WTC11 (cell line): ENCODE results near the gene SRSF8. TPM values are rescaled to one million over a fixed set of nuclear protein-coding genes. Genes with fewer than 3 reads are reported as not detected.

Experiments
- ATAC-seq: fragments of 200-7000 bp; cut with Tn5 transposase; 2 replicates; pipeline ENCODE4 v1.10.0; 2021; ENCODE audit warnings: mild to moderate bottlenecking, moderate library complexity
- CTCF ChIA-PET: fragments of 300-600 bp; sonication (Branson Sonifier 250); formaldehyde crosslinking; loops from one replicate; lab custom pipeline; 2021; ENCODE audit warnings: antibody characterized with exemption; lab: Charles Lee
- POLR2A ChIA-PET: fragments of 350-600 bp; sonication (Branson Sonifier 250); formaldehyde crosslinking; loops from one replicate; lab custom pipeline; 2021; ENCODE audit warnings: antibody characterized with exemption; lab: Charles Lee
- DNase-seq: peaks from one replicate; pipeline ENCODE4 v3.0.0; 2021; ENCODE audit warnings: low spot score
- H3K27ac Mint-ChIP-seq: 2 replicates; pipeline ENCODE4 v1.8.0; 2021; ENCODE audit warnings: mixed read lengths
- H3K27me3 Mint-ChIP-seq: 2 replicates; pipeline ENCODE4 v1.8.0; 2021; ENCODE audit warnings: low read depth, mild to moderate bottlenecking, moderate library complexity, mixed read lengths
- H3K36me3 Mint-ChIP-seq: 2 replicates; pipeline ENCODE4 v1.8.0; 2021; ENCODE audit warnings: mixed read lengths
- H3K4me1 Mint-ChIP-seq: 2 replicates; pipeline ENCODE4 v1.8.0; 2022; ENCODE audit warnings: mixed read lengths
- H3K4me3 Mint-ChIP-seq: 2 replicates; pipeline ENCODE4 v1.8.0; 2021; ENCODE audit warnings: mild to moderate bottlenecking, moderate library complexity, mixed read lengths
- H3K9me3 Mint-ChIP-seq: 2 replicates; pipeline ENCODE4 v1.8.0; 2021; ENCODE audit warnings: mixed read lengths
- ATF6 ChIP-seq: sonication (generic); formaldehyde crosslinking; IDR thresholded peaks from 2 replicates; pipeline ENCODE4 v1.8.1; 2023; ENCODE audit warnings: mild to moderate bottlenecking, missing genetic modification reagents
- FOXP1 ChIP-seq: sonication (generic); formaldehyde crosslinking; IDR thresholded peaks from 2 replicates; pipeline ENCODE4 v1.8.0; 2022; ENCODE audit warnings: missing genetic modification reagents, mild to moderate bottlenecking, moderate library complexity, borderline replicate concordance
- GABPB1 ChIP-seq: sonication (generic); formaldehyde crosslinking; IDR thresholded peaks from 2 replicates; pipeline ENCODE4 v1.8.1; 2023; ENCODE audit warnings: mild to moderate bottlenecking, missing genetic modification reagents
- HMGA2 ChIP-seq: fragments of 250-450 bp; sonication (Bioruptor Pico); IDR thresholded peaks from 2 replicates; pipeline ENCODE4 v1.4.0; 2021; ENCODE audit warnings: mild to moderate bottlenecking, moderate library complexity
- JUN ChIP-seq: sonication (generic); formaldehyde crosslinking; IDR thresholded peaks from 2 replicates; pipeline ENCODE4 v1.8.0; 2023; ENCODE audit warnings: mild to moderate bottlenecking, missing genetic modification reagents
- MAX ChIP-seq: sonication (generic); formaldehyde crosslinking; IDR thresholded peaks from 2 replicates; pipeline ENCODE4 v1.8.0; 2022; ENCODE audit warnings: mild to moderate bottlenecking, missing genetic modification reagents
- NFYB ChIP-seq: sonication (generic); formaldehyde crosslinking; conservative IDR thresholded peaks from 2 replicates; pipeline ENCODE4 v1.8.0; 2022; ENCODE audit warnings: low read depth, missing genetic modification reagents
- NR1H2 ChIP-seq: sonication (generic); formaldehyde crosslinking; IDR thresholded peaks from 2 replicates; pipeline ENCODE4 v1.9.0; 2021; ENCODE audit warnings: mild to moderate bottlenecking, moderate library complexity, missing genetic modification reagents
- OVOL2 ChIP-seq: fragments of 250-450 bp; sonication (Bioruptor Pico); IDR thresholded peaks from 2 replicates; pipeline ENCODE4 v1.9.0; 2021; ENCODE audit warnings: mild to moderate bottlenecking, borderline replicate concordance
- SMAD3 ChIP-seq: sonication (generic); formaldehyde crosslinking; IDR thresholded peaks from 2 replicates; pipeline ENCODE4 v1.8.0; 2022; ENCODE audit warnings: missing genetic modification reagents, mild to moderate bottlenecking, borderline replicate concordance
- SMAD4 ChIP-seq: sonication (generic); formaldehyde crosslinking; IDR thresholded peaks from 2 replicates; pipeline ENCODE4 v1.8.0; 2022; ENCODE audit warnings: mild to moderate bottlenecking, missing genetic modification reagents
- SOX15 ChIP-seq: fragments of 250-450 bp; sonication (Bioruptor Pico); IDR thresholded peaks from 2 replicates; pipeline ENCODE4 v1.9.0; 2021; ENCODE audit warnings: mild to moderate bottlenecking
- TP53 ChIP-seq: sonication (generic); formaldehyde crosslinking; IDR thresholded peaks from 2 replicates; pipeline ENCODE4 v1.8.1; 2023; ENCODE audit warnings: mild to moderate bottlenecking, missing genetic modification reagents
- USF2 ChIP-seq: sonication (generic); formaldehyde crosslinking; IDR thresholded peaks from 2 replicates; pipeline ENCODE4 v1.8.1; 2023; ENCODE audit warnings: mild to moderate bottlenecking, missing genetic modification reagents, moderate library complexity
- ZNF121 ChIP-seq: sonication (generic); formaldehyde crosslinking; IDR thresholded peaks from 2 replicates; pipeline ENCODE4 v1.8.0; 2023; ENCODE audit warnings: missing genetic modification reagents
- ZNF219 ChIP-seq: sonication (generic); formaldehyde crosslinking; IDR thresholded peaks from 2 replicates; pipeline ENCODE4 v1.8.0; 2023; ENCODE audit warnings: missing genetic modification reagents, mild to moderate bottlenecking, borderline replicate concordance
- ZNF232 ChIP-seq: sonication (generic); formaldehyde crosslinking; IDR thresholded peaks from 2 replicates; pipeline ENCODE4 v1.8.0; 2022; ENCODE audit warnings: mild to moderate bottlenecking, missing genetic modification reagents
- ZNF317 ChIP-seq: sonication (generic); formaldehyde crosslinking; IDR thresholded peaks from 2 replicates; pipeline ENCODE4 v1.8.1; 2023; ENCODE audit warnings: low read depth, mild to moderate bottlenecking, moderate library complexity, missing genetic modification reagents, borderline replicate concordance
- ZSCAN18 ChIP-seq: fragments of 250-450 bp; sonication (Bioruptor Pico); IDR thresholded peaks from 2 replicates; pipeline ENCODE4 v2.1.2; 2022; ENCODE audit warnings: mild to moderate bottlenecking, moderate library complexity
- total RNA-seq: library from RNA; stranded (reverse); gene quantifications from 3 replicates; pipeline ENCODE4 v1.2.3, GENCODE V29; 2021
- TF ChIP-seq, protein P1 (sequence below): sonication (generic); formaldehyde crosslinking; IDR thresholded peaks from 2 replicates; pipeline ENCODE4 v1.8.0; 2023; ENCODE audit warnings: missing genetic modification reagents, mild to moderate bottlenecking, borderline replicate concordance
- TF ChIP-seq, protein P2 (sequence below): sonication (generic); formaldehyde crosslinking; conservative IDR thresholded peaks from 2 replicates; pipeline ENCODE4 v1.8.1; 2023; ENCODE audit warnings: mild to moderate bottlenecking, low read depth, missing genetic modification reagents, moderate library complexity

SRSF8 gene
- total RNA-seq, 1 experiment from 2014 or later, result 20.9 TPM

GRCh38 chr11:95101935-95102334 lies 35.2 kb downstream of the SRSF8 start:
- Mint-ChIP-seq H3K9me3 (no peaks in the 10 kb centered on the region), H3K27ac (no peak overlapping the region), H3K4me3 (no peak overlapping the region), H3K36me3 (no peaks in the 10 kb centered on the region), H3K4me1 (peaks cover 12% of the 10 kb centered on the region), H3K27me3 (no peaks in the 10 kb centered on the region)
- POLR2A ChIA-PET, result no interaction called here
- CTCF ChIA-PET, result interaction anchor here (1.7 kb wide), 1 partner anchor 9 kb away, joined by 7 read pairs; no protein-coding TSS in a partner anchor
- no peak for DNase-seq
- ATAC-seq, result no peak
- no peak for TF ChIP-seq ZNF232 (CRISPR knock-in tag)
- no peak for TF ChIP-seq SMAD3
- TF ChIP-seq NFYB (CRISPR knock-in tag), result no peak

DNA sequence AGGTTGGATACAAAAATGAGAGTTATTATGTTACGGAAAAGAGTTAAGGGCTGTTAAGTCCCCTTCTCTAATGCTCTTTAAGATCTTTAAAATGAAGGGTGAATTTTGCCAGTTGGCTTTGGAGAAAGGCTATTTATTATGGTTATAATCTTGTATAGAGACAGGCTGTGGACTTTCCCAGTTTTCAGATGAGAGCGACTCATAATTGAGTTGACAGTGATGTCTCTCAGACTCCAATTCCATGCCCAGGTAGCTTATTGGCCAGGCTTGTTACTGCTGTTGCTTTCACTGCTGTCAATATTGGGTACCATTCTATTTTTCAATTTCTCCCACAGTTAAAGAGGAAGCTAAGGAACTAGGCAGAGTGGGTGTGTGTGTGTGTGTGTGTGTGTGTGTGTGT lies 36.0 kb downstream of the SRSF8 start:
- TF ChIP-seq FOXP1 (CRISPR knock-in tag) (no peak), ATF6 (CRISPR knock-in tag) (no peak), ZNF121 (CRISPR knock-in tag) (no peak)
- TF ChIP-seq, all 79 proteins: peak for 0
- no peaks in the 10 kb centered on the region for H3K9me3 Mint-ChIP-seq
- CTCF ChIA-PET, result interaction anchor here (1.7 kb wide), 1 partner anchor 10 kb away, joined by 7 read pairs; no protein-coding TSS in a partner anchor
- DNase-seq (no peak), ATAC-seq (no peak)
- no peak overlapping the region for H3K27ac Mint-ChIP-seq
- POLR2A ChIA-PET, result interaction anchor here (0.7 to 0.8 kb wide), 2 partner anchors 39 to 380 kb away, joined by 3 to 5 read pairs; no protein-coding TSS in a partner anchor
- H3K36me3 Mint-ChIP-seq, result no peaks in the 10 kb centered on the region
- H3K4me3 Mint-ChIP-seq, result no peak overlapping the region
- no peaks in the 10 kb centered on the region for H3K27me3 Mint-ChIP-seq
- peaks cover 15% of the 10 kb centered on the region for H3K4me1 Mint-ChIP-seq

- Mint-ChIP-seq H3K9me3 (no peaks in the 10 kb centered on the region), H3K27ac (no peak overlapping the region), H3K4me3 (no peak overlapping the region), H3K36me3 (no peaks in the 10 kb centered on the region), H3K4me1 (peaks cover 25% of the 10 kb centered on the region), H3K27me3 (no peaks in the 10 kb centered on the region)
- DNase-seq, result no peak
- TF ChIP-seq GABPB1 (CRISPR knock-in tag), result no peak
- TF ChIP-seq MAX (CRISPR knock-in tag), result no peak
- TF ChIP-seq OVOL2 (CRISPR knock-in tag), result no peak
- TF ChIP-seq ZSCAN18 (CRISPR knock-in tag), result no peak
- TF ChIP-seq NR1H2 (CRISPR knock-in tag), result no peak
- no peak for TF ChIP-seq SMAD4 (CRISPR knock-in tag)
- no peak for TF ChIP-seq ZNF317 (CRISPR knock-in tag)
- TF ChIP-seq, protein P1, sequence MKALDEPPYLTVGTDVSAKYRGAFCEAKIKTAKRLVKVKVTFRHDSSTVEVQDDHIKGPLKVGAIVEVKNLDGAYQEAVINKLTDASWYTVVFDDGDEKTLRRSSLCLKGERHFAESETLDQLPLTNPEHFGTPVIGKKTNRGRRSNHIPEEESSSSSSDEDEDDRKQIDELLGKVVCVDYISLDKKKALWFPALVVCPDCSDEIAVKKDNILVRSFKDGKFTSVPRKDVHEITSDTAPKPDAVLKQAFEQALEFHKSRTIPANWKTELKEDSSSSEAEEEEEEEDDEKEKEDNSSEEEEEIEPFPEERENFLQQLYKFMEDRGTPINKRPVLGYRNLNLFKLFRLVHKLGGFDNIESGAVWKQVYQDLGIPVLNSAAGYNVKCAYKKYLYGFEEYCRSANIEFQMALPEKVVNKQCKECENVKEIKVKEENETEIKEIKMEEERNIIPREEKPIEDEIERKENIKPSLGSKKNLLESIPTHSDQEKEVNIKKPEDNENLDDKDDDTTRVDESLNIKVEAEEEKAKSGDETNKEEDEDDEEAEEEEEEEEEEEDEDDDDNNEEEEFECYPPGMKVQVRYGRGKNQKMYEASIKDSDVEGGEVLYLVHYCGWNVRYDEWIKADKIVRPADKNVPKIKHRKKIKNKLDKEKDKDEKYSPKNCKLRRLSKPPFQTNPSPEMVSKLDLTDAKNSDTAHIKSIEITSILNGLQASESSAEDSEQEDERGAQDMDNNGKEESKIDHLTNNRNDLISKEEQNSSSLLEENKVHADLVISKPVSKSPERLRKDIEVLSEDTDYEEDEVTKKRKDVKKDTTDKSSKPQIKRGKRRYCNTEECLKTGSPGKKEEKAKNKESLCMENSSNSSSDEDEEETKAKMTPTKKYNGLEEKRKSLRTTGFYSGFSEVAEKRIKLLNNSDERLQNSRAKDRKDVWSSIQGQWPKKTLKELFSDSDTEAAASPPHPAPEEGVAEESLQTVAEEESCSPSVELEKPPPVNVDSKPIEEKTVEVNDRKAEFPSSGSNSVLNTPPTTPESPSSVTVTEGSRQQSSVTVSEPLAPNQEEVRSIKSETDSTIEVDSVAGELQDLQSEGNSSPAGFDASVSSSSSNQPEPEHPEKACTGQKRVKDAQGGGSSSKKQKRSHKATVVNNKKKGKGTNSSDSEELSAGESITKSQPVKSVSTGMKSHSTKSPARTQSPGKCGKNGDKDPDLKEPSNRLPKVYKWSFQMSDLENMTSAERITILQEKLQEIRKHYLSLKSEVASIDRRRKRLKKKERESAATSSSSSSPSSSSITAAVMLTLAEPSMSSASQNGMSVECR, result no peak
- TF ChIP-seq ZNF219, result no peak
- no peak for TF ChIP-seq NFYB (CRISPR knock-in tag)
- TF ChIP-seq TP53 (CRISPR knock-in tag), result no peak
- TF ChIP-seq, protein P2, sequence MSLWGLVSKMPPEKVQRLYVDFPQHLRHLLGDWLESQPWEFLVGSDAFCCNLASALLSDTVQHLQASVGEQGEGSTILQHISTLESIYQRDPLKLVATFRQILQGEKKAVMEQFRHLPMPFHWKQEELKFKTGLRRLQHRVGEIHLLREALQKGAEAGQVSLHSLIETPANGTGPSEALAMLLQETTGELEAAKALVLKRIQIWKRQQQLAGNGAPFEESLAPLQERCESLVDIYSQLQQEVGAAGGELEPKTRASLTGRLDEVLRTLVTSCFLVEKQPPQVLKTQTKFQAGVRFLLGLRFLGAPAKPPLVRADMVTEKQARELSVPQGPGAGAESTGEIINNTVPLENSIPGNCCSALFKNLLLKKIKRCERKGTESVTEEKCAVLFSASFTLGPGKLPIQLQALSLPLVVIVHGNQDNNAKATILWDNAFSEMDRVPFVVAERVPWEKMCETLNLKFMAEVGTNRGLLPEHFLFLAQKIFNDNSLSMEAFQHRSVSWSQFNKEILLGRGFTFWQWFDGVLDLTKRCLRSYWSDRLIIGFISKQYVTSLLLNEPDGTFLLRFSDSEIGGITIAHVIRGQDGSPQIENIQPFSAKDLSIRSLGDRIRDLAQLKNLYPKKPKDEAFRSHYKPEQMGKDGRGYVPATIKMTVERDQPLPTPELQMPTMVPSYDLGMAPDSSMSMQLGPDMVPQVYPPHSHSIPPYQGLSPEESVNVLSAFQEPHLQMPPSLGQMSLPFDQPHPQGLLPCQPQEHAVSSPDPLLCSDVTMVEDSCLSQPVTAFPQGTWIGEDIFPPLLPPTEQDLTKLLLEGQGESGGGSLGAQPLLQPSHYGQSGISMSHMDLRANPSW (CRISPR knock-in tag), result no peak
- TF ChIP-seq USF2 (CRISPR knock-in tag), result no peak
- no peak for TF ChIP-seq JUN
- no peak for TF ChIP-seq HMGA2 (CRISPR knock-in tag)
- no peak for TF ChIP-seq SOX15
- ChIA-PET CTCF (interaction anchor here (1.0 to 1.7 kb wide), 2 partner anchors 11 to 37 kb away, joined by 4 to 7 read pairs; partner anchors contain the start of gene SRSF8), POLR2A (interaction anchor here (0.7 to 0.8 kb wide), 2 partner anchors 38 to 379 kb away, joined by 3 to 5 read pairs; no protein-coding TSS in a partner anchor)
- no peak for ATAC-seq
These were observed 37.0 kb downstream of the SRSF8 start for GRCh38 chr11:95103701-95104100.
